Measurements from ENCODE around the gene OR13C9.

The OR13C9 gene

GRCh38 chr9:104572612-104573011 lies 45.4 kb downstream of the OR13C9 start:
- Histone ChIP-seq H3K27ac (ENCODE audit: extremely low read depth, low read depth, low read length) (no peak overlapping the region), H3K4me3 (ENCODE audit: low read depth, low read length) (no peak overlapping the region), H3K9me3 (ENCODE audit: control insufficient read depth, insufficient read depth, low read depth, low read length) (no peaks in the 10 kb centered on the region), H3K4me1 (ENCODE audit: control insufficient read depth, insufficient read depth, low read length) (no peaks in the 10 kb centered on the region), H3K36me3 (ENCODE audit: control insufficient read depth in 2 of 2, insufficient read depth in 1 of 2, low read length in 2 of 2) (no peaks in the 10 kb centered on the region)
- TF ChIP-seq ZIC2 (tag by site-specific recombination; IDR thresholded peaks at IDR 0.05) (no peak), ZNF658 (tag by site-specific recombination; IDR thresholded peaks at IDR 0.05) (no peak), ZNF777 (tag by site-specific recombination; IDR thresholded peaks at IDR 0.05; ENCODE audit: borderline replicate concordance) (no peak)
- POLR2A ChIA-PET = no interaction called here
- CTCF ChIA-PET = interaction anchor here (0.7 kb wide), 1 partner anchor 115 kb away, joined by 3 read pairs; no protein-coding TSS in a partner anchor

DNA sequence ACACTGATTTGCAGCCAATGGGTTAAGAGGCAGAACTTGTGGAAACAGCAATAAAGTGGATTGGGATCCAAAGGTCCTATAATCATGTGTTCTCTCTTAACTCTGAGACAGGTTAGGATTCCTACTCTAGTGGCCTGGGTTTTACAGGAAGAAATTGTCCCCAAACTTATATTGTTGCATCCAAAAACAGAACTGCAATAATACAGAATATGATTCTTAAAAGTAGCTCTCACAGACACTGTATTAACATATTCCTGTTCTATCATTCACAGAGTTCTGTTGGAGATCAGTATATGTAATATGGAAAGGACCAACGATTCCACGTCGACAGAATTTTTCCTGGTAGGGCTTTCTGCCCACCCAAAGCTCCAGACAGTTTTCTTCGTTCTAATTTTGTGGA lies 49.1 kb downstream of the OR13C9 start, which contains the start of gene OR13C8:
TSS of gene OR13C8 (plus strand) at position 301 of the 400 bp plus-strand sequence. CDS start at position 301, 0 bp downstream.
- POLR2A ChIA-PET = no interaction called here
- H3K27ac ChIP-seq (ENCODE audit: extremely low read depth, low read depth, low read length) = no peak within 1 kb of the TSS
- no peaks in the 10 kb centered on the region for H3K9me3 ChIP-seq (ENCODE audit: control insufficient read depth, insufficient read depth, low read depth, low read length)
- TF ChIP-seq ZNF324 (tag by site-specific recombination; IDR thresholded peaks at IDR 0.05) = no peak
- TF ChIP-seq ZNF707 (tag by site-specific recombination; IDR thresholded peaks at IDR 0.05) = no peak
- TF ChIP-seq ZNF175 (tag by site-specific recombination; IDR thresholded peaks at IDR 0.05) = no peak
- no peak for TF ChIP-seq BCL6B (tag by site-specific recombination; IDR thresholded peaks at IDR 0.05)
- no peak for TF ChIP-seq ZNF24 (tag by site-specific recombination; IDR thresholded peaks at IDR 0.05)
- TF ChIP-seq HOXA7 (CRISPR knock-in tag; IDR thresholded peaks at IDR 0.05; ENCODE audit: borderline replicate concordance) = no peak
- no peak for TF ChIP-seq ZNF10 (tag by site-specific recombination; IDR thresholded peaks at IDR 0.05)
- TF ChIP-seq ZNF623 (tag by site-specific recombination; IDR thresholded peaks at IDR 0.05) = no peak
- no peak for TF ChIP-seq ZBTB1 (tag by site-specific recombination; IDR thresholded peaks at IDR 0.05)
- TF ChIP-seq ZNF530 (tag by site-specific recombination; IDR thresholded peaks at IDR 0.05; ENCODE audit: low read depth) = no peak
- TF ChIP-seq PRDM6 (tag by site-specific recombination; IDR thresholded peaks at IDR 0.05) = no peak
- no peak within 1 kb of the TSS for H3K4me3 ChIP-seq (ENCODE audit: low read depth, low read length)
- H3K4me1 ChIP-seq (ENCODE audit: control insufficient read depth, insufficient read depth, low read length) = no peaks in the 10 kb centered on the region
- CTCF ChIA-PET = interaction anchor here (0.6 kb wide), 1 partner anchor 17 kb away, joined by 3 read pairs; no protein-coding TSS in a partner anchor
- H3K36me3 ChIP-seq (ENCODE audit: control insufficient read depth in 2 of 2, insufficient read depth in 1 of 2, low read length in 2 of 2) = no peaks in the 10 kb centered on the region

Measured in HEK293 (cell line).